Embryonic facial prominence (tissue), 1 donor: Measurements from ENCODE around the gene ITPRIPL1.

Experiments
- DNase-seq: peaks from one replicate; pipeline ENCODE4 v3.0.0-alpha.2; 2016; ENCODE audit errors: extremely low spot score

Gene ITPRIPL1

DNA sequence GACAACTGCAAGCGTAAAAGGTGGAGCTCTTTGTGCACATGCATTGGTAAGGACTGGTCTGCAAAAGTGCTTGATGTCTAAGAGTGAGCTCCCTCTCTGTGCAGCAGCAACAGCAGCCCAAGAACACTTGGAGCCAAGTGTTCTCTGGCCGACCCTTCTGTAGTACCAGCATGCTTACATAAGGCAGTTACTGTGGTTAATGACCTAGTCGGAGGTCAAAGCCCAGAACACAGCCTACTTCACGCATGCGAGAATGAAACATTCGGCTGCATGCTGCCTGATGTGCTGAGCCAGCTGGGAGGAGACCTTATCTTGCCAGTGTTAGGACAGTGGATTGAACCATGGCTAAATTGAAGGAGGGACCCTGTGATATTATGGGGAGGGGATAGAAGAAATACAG is 31.8 kb downstream of the ITPRIPL1 start:
- DNase-seq = no peak

DNA sequence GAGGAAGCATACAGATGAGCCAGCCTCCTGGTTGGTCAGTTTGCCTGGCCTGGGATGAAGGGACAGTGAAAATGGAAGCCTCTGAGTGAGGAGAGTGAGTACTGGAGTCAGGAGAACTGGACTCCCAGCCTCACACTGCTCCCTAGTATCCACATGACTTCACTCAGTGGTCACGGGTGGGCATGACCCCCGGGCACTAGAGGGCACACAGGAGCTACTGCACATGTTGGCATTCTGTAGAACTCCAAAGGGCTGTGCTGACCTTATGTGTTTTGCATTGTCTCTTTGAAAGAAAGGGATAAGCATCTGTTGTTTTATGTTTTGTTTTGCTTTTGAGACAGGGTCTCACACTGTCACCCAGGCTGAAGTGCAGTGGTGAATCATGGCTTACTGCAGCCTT is 34.2 kb downstream of the ITPRIPL1 start:
- DNase-seq = no peak

DNA sequence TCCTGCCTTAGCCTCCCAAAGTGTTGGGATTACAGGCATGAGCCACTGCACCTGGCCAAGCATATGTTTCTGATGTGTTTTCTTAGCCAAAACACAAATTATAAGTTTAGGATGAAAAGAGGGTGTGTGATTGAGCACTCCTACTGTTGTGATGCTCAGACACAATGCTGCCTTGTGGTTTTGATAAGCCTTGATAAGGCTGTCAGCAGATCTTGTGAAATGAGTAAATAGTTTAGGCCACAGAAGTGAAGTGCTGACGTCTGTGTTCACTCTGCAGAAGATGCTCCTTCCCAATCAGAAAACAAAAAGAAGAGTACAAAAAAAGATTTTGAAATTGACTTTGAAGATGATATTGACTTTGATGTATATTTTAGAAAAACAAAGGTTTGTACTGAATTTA is 34.7 kb downstream of the ITPRIPL1 start:
- no peak for DNase-seq

DNA sequence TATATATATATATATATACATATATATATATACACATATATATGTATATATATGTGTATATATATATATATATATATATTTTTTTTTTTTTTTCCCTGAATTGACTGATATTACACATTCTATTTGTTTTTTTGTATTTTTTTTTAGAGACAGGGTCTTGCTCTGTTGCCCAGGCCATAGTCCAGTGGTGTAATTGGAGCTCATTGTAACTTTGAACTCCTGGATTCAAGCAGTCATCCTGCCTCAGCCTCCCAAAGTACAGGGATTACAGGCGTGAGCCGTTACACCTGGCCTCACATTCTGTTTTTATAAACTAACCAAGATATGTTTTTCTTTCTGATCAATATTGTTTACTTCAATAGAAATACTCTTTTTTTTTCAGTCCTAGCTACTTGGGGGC is 36.6 kb downstream of the ITPRIPL1 start:
- DNase-seq = no peak

DNA sequence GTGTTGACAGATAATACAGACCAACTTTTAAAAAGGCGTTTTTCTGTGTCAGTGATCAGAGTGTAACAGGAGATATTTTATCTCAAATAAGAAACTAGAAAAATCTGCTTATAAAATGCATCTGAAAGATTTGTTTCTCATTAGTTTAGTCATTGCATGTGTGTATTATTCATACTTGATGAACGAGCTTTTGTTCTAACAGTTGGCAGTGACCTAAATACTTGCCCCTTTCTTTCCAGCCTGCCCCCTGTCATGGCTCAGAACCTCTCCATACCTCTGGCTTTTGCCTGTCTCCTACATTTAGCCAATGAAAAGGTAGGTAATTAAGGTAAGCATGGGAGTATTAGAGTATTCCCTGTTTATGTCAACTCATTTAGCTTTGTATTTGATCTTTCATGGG is 44.1 kb downstream of the ITPRIPL1 start:
- no peak for DNase-seq

DNA sequence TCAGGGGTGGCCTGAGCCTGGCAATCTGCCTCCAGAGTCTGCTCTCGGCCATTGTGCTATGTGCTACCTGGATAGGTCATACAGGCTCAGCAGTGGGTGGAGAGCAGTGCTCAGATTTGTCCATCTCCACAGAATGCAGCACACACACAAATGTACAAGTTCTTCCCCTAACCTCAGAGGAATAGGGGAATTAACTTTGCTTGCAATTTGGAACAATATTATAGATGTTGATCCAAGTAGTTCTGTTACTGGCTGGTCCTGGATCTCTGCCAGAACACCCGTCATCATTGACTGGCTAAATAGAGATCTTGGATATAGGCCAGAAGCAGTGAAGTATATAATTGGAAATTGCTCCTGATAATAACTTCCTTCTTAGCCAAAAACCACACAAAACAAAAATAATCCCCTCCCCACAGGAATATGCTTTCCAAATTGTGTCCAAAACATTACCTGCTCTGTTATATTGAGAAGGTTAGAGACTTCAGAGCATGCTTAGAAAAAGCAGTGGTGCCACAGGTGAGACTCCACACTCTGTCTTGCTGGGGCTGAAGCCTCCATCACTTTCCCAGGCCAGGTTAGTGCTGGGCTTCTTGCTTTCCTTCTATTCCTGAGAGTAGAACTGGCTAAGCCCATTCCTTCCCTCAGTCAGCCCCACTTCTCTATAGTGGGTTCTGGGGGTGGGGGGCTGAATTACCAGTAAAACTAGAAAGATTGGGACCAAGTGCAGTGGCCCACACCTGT is 49.3 kb downstream of the ITPRIPL1 start:
- peak; percentile 64 for DNase-seq
